HUES64 (cell line): Measurements from ENCODE around the gene PRPF40B.

Source experiments
- H3K27ac ChIP-seq: 2 replicates; pipeline ENCODE4 v1.7.0; 2013; ENCODE audit warnings: low read depth, low read length, inconsistent platforms
- H3K27me3 ChIP-seq: 2 replicates; pipeline ENCODE4 v1.6.1; 2013; ENCODE audit warnings: mild to moderate bottlenecking, low read length; ENCODE audit not compliant: insufficient read depth
- H3K36me3 ChIP-seq: 2 replicates; pipeline ENCODE4 v1.6.1; 2013; ENCODE audit warnings: mild to moderate bottlenecking, low read length; ENCODE audit not compliant: insufficient read depth
- H3K4me1 ChIP-seq: 2 replicates; pipeline ENCODE4 v1.6.1; 2013; ENCODE audit warnings: mild to moderate bottlenecking, low read length, moderate library complexity; ENCODE audit not compliant: insufficient read depth
- H3K4me3 ChIP-seq: 2 replicates; pipeline ENCODE4 v1.5.1; 2013; ENCODE audit warnings: mild to moderate bottlenecking, low read length, moderate library complexity
- H3K9ac ChIP-seq: 2 replicates; pipeline ENCODE4 v1.6.1; 2013; ENCODE audit warnings: mild to moderate bottlenecking, low read depth, low read length
- H3K9me3 ChIP-seq: 2 replicates; pipeline ENCODE4 v1.6.1; 2013; ENCODE audit warnings: low read depth, low read length; ENCODE audit not compliant: insufficient read depth
- WGBS: fragments of 150-250, 120-280 bp; methylation state at CpG from one replicate; pipeline ENCODE4 v1.1.7; 2013; ENCODE audit warnings: missing lambda C conversion rate; 5-methylcytosine and 5-hydroxymethylcytosine counted together

PRPF40B gene

GRCh38 chr12:49675137-49675536, 51.8 kb downstream of the PRPF40B start:
- no peaks in the 10 kb centered on the region for H3K27me3 ChIP-seq
- no peaks in the 10 kb centered on the region for H3K36me3 ChIP-seq
- H3K9ac ChIP-seq = no peak overlapping the region
- 86% methylated on average over 7 of the region's 7 CpGs for WGBS
- no peaks in the 10 kb centered on the region for H3K9me3 ChIP-seq
- no peak overlapping the region for H3K4me3 ChIP-seq
- no peak overlapping the region for H3K27ac ChIP-seq
- peaks cover 23% of the 10 kb centered on the region for H3K4me1 ChIP-seq

- no peak overlapping the region for H3K9ac ChIP-seq
- H3K4me3 ChIP-seq = no peak overlapping the region
- no peaks in the 10 kb centered on the region for H3K9me3 ChIP-seq
- no CpG with 5 or more reads among the region's 3 CpGs for WGBS
- H3K27ac ChIP-seq = no peak overlapping the region
- H3K27me3 ChIP-seq = no peaks in the 10 kb centered on the region
- H3K4me1 ChIP-seq = peaks cover 9% of the 10 kb centered on the region
- H3K36me3 ChIP-seq = no peaks in the 10 kb centered on the region
Measured at GRCh38 chr12:49678711-49679110, 55.4 kb downstream of the PRPF40B start.

GRCh38 chr12:49680075-49680474, 56.7 kb downstream of the PRPF40B start:
- WGBS = 91% methylated on average over 1 of the region's 1 CpG
- Histone ChIP-seq H3K4me3 (no peak overlapping the region), H3K27me3 (no peaks in the 10 kb centered on the region), H3K36me3 (no peaks in the 10 kb centered on the region), H3K27ac (no peak overlapping the region), H3K4me1 (0 out of 2 replicates have a peak, but pooled peaks cover 4% of the 10 kb centered on the region), H3K9ac (no peak overlapping the region), H3K9me3 (no peaks in the 10 kb centered on the region)

- WGBS = 88% methylated on average over 3 of the region's 3 CpGs
Measured at GRCh38 chr12:49683599-49684309, 60.4 kb downstream of the PRPF40B start.

GRCh38 chr12:49684310-49684854, 61.0 kb downstream of the PRPF40B start:
- H3K9me3 ChIP-seq = no peaks in the 10 kb centered on the region
- no peak overlapping the region for H3K9ac ChIP-seq
- H3K4me1 ChIP-seq = 0 out of 2 replicates have a peak, but pooled peaks cover 4% of the 10 kb centered on the region
- no peaks in the 10 kb centered on the region for H3K27me3 ChIP-seq
- no peaks in the 10 kb centered on the region for H3K36me3 ChIP-seq
- H3K27ac ChIP-seq = no peak overlapping the region
- WGBS = 91% methylated on average over 5 of the region's 5 CpGs
- no peak overlapping the region for H3K4me3 ChIP-seq

More at GRCh38 chr12:49683599-49684309, 60.4 kb downstream of the PRPF40B start:
- Histone ChIP-seq H3K9ac (no peak overlapping the region), H3K27ac (no peak overlapping the region), H3K9me3 (no peaks in the 10 kb centered on the region), H3K36me3 (no peaks in the 10 kb centered on the region), H3K4me3 (no peak overlapping the region), H3K4me1 (0 out of 2 replicates have a peak, but pooled peaks cover 4% of the 10 kb centered on the region), H3K27me3 (no peaks in the 10 kb centered on the region)

GRCh38 chr12:49687941-49688340, 64.6 kb downstream of the PRPF40B start:
- WGBS = 83% methylated on average over 2 of the region's 2 CpGs
- H3K4me1 ChIP-seq = 0 out of 2 replicates have a peak, but pooled peaks cover 4% of the 10 kb centered on the region
- no peak overlapping the region for H3K4me3 ChIP-seq

GRCh38 chr12:49689237-49689636, 65.9 kb downstream of the PRPF40B start:
- no peaks in the 10 kb centered on the region for H3K27me3 ChIP-seq
- 96% methylated on average over 2 of the region's 2 CpGs for WGBS

More at GRCh38 chr12:49687941-49688340, 64.6 kb downstream of the PRPF40B start:
- Histone ChIP-seq H3K27ac (no peak overlapping the region), H3K9ac (no peak overlapping the region), H3K9me3 (no peaks in the 10 kb centered on the region), H3K27me3 (no peaks in the 10 kb centered on the region), H3K36me3 (no peaks in the 10 kb centered on the region)

GRCh38 chr12:49689785-49690184, 66.4 kb downstream of the PRPF40B start:
- no peak overlapping the region for H3K27ac ChIP-seq
- no peaks in the 10 kb centered on the region for H3K4me1 ChIP-seq
- H3K4me3 ChIP-seq = no peak overlapping the region
- H3K36me3 ChIP-seq = no peaks in the 10 kb centered on the region
- H3K27me3 ChIP-seq = no peaks in the 10 kb centered on the region
- H3K9ac ChIP-seq = no peak overlapping the region
- H3K9me3 ChIP-seq = no peaks in the 10 kb centered on the region

More at GRCh38 chr12:49689237-49689636, 65.9 kb downstream of the PRPF40B start:
- Histone ChIP-seq H3K9ac (no peak overlapping the region), H3K4me1 (0 out of 2 replicates have a peak, but pooled peaks cover under 1% of the 10 kb centered on the region), H3K36me3 (no peaks in the 10 kb centered on the region), H3K4me3 (no peak overlapping the region), H3K9me3 (no peaks in the 10 kb centered on the region), H3K27ac (no peak overlapping the region)

- Histone ChIP-seq H3K9ac (0 out of 2 replicates have a peak overlapping the region, but pooled peaks have one; percentile 5), H3K4me3 (no peak overlapping the region), H3K27ac (peak overlapping the region; percentile 32; the same call in 1 of the 2 replicates), H3K27me3 (no peaks in the 10 kb centered on the region), H3K4me1 (peaks cover 22% of the 10 kb centered on the region), H3K36me3 (no peaks in the 10 kb centered on the region), H3K9me3 (no peaks in the 10 kb centered on the region)
- WGBS = 54% methylated on average over 3 of the region's 3 CpGs
Measured at GRCh38 chr12:49692851-49693250, 69.5 kb downstream of the PRPF40B start.

- H3K27ac ChIP-seq = no peak overlapping the region
- 97% methylated on average over 8 of the region's 8 CpGs for WGBS
- H3K9me3 ChIP-seq = no peaks in the 10 kb centered on the region
- no peak overlapping the region for H3K4me3 ChIP-seq
- H3K27me3 ChIP-seq = no peaks in the 10 kb centered on the region
- no peaks in the 10 kb centered on the region for H3K36me3 ChIP-seq
- H3K9ac ChIP-seq = no peak overlapping the region
- H3K4me1 ChIP-seq = peaks cover 31% of the 10 kb centered on the region
Measured at GRCh38 chr12:49693931-49694444, 70.6 kb downstream of the PRPF40B start.
